SK-N-SH treated with all-trans-retinoic acid at 6 μM for 48 hours (cell line): ENCODE data around the gene ATP8A1.

Experiments used
- ATAC-seq: fragments of 200-7000 bp; cut with Tn5 transposase; 3 replicates; pipeline ENCODE4 v1.9.1; 2020; ENCODE audit warnings: mild to moderate bottlenecking, moderate library complexity
- BACH2 ChIP-seq: fragments of 250-450 bp; sonication (Bioruptor Pico); IDR thresholded peaks from 2 replicates; pipeline ENCODE4 v1.9.0; 2021; ENCODE audit warnings: mild to moderate bottlenecking, borderline replicate concordance
- CSDC2 ChIP-seq: fragments of 250-450 bp; sonication (Bioruptor Pico); IDR thresholded peaks from 2 replicates; pipeline ENCODE4 v1.5.0; 2020; ENCODE audit warnings: mild to moderate bottlenecking, moderate library complexity
- GLIS3 ChIP-seq: fragments of 250-450 bp; sonication (Bioruptor Pico); IDR thresholded peaks from 2 replicates; pipeline ENCODE4 v1.5.0; 2020; ENCODE audit warnings: mild to moderate bottlenecking, moderate library complexity
- ISL1 ChIP-seq: fragments of 250-450 bp; sonication (Bioruptor Pico); IDR thresholded peaks from 2 replicates; pipeline ENCODE4 v2.1.2; 2022; ENCODE audit warnings: mild to moderate bottlenecking, moderate library complexity
- OSR1 ChIP-seq: fragments of 250-450 bp; sonication (Bioruptor Pico); IDR thresholded peaks from 2 replicates; pipeline ENCODE4 v1.8.0; 2022; ENCODE audit warnings: moderate library complexity, mild to moderate bottlenecking, inconsistent platforms
- PPARA ChIP-seq: fragments of 250-450 bp; sonication (Bioruptor Pico); IDR thresholded peaks from 2 replicates; pipeline ENCODE4 v1.5.0; 2020; ENCODE audit warnings: mild to moderate bottlenecking, borderline replicate concordance
- RARB ChIP-seq: fragments of 250-450 bp; sonication (Bioruptor Pico); IDR thresholded peaks from 2 replicates; pipeline ENCODE4 v1.8.0; 2021; ENCODE audit warnings: mild to moderate bottlenecking, moderate library complexity
- SNAI2 ChIP-seq: fragments of 250-450 bp; sonication (Bioruptor Pico); IDR thresholded peaks from 2 replicates; pipeline ENCODE4 v1.5.0; 2020; ENCODE audit warnings: mild to moderate bottlenecking, moderate library complexity
- TCF4 ChIP-seq: fragments of 250-450 bp; sonication (Bioruptor Pico); IDR thresholded peaks from 2 replicates; pipeline ENCODE4 v1.8.0; 2021; ENCODE audit warnings: mild to moderate bottlenecking, moderate library complexity, borderline replicate concordance
- ZC3H10 ChIP-seq: fragments of 250-450 bp; sonication (Bioruptor Pico); IDR thresholded peaks from 2 replicates; pipeline ENCODE4 v1.5.1; 2021; ENCODE audit warnings: mild to moderate bottlenecking, moderate library complexity
- ZFP3 ChIP-seq: fragments of 250-450 bp; sonication (Bioruptor Pico); IDR thresholded peaks from 2 replicates; pipeline ENCODE4 v1.5.0; 2020; ENCODE audit warnings: mild to moderate bottlenecking, moderate library complexity
- ZNF565 ChIP-seq: fragments of 450-650 bp; formaldehyde crosslinking; conservative IDR thresholded peaks from 2 replicates; pipeline ENCODE4 v1.5.0; 2020; ENCODE audit warnings: low read depth, mild to moderate bottlenecking, moderate library complexity
- ZNF70 ChIP-seq: fragments of 450-650 bp; formaldehyde crosslinking; IDR thresholded peaks from 2 replicates; pipeline ENCODE4 v1.5.0; 2020; ENCODE audit warnings: mild to moderate bottlenecking, moderate library complexity
- ZNF8 ChIP-seq: fragments of 450-650 bp; formaldehyde crosslinking; IDR thresholded peaks from 2 replicates; pipeline ENCODE4 v1.5.0; 2020; ENCODE audit warnings: mild to moderate bottlenecking, moderate library complexity
- TF ChIP-seq, protein P1 (sequence below): fragments of 250-450 bp; sonication (Bioruptor Pico); IDR thresholded peaks from 2 replicates; pipeline ENCODE4 v1.8.0; 2021; ENCODE audit warnings: low read depth, mild to moderate bottlenecking, moderate library complexity, borderline replicate concordance
- TF ChIP-seq, protein P2 (sequence below): fragments of 250-450 bp; sonication (Bioruptor Pico); IDR thresholded peaks from 2 replicates; pipeline ENCODE4 v1.8.0; 2020; ENCODE audit warnings: mild to moderate bottlenecking, moderate library complexity, borderline replicate concordance
- TF ChIP-seq, protein P3 (sequence below): fragments of 250-450 bp; sonication (Bioruptor Pico); IDR thresholded peaks from 2 replicates; pipeline ENCODE4 v1.5.0; 2020; ENCODE audit warnings: mild to moderate bottlenecking, moderate library complexity
- TF ChIP-seq, protein P4 (sequence below): fragments of 250-450 bp; sonication (Bioruptor Pico); IDR thresholded peaks from 2 replicates; pipeline ENCODE4 v1.5.1; 2021; ENCODE audit warnings: mild to moderate bottlenecking, moderate library complexity
- TF ChIP-seq, protein P5 (sequence below): fragments of 250-450 bp; sonication (Bioruptor Pico); IDR thresholded peaks from 2 replicates; pipeline ENCODE4 v1.5.1; 2020; ENCODE audit warnings: low read depth, mild to moderate bottlenecking, moderate library complexity

ATP8A1 gene

DNA sequence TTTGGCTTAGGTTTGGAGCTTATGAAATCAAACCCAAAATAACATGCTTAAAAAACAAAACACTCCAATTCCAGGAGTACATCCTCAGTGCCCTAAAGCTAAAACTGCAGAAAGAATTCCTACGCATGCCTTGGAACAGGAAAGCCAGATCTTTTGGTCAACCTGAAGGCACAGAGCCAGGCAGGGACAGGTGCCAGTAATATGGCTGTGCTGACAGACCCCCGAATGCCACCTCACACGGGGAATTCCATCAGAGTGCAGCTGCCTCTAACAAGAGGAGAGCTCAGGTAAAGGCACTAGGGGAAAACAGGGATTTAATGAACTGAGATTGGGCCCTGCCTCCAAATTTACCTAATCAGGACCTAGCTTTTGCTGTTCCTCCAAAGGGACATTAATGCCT is 182.5 kb downstream of the ATP8A1 start (continued):
- TF ChIP-seq BACH2 (CRISPR knock-in tag) (no peak), OSR1 (no peak)
- TF ChIP-seq, all 23 proteins: peak for 0

DNA sequence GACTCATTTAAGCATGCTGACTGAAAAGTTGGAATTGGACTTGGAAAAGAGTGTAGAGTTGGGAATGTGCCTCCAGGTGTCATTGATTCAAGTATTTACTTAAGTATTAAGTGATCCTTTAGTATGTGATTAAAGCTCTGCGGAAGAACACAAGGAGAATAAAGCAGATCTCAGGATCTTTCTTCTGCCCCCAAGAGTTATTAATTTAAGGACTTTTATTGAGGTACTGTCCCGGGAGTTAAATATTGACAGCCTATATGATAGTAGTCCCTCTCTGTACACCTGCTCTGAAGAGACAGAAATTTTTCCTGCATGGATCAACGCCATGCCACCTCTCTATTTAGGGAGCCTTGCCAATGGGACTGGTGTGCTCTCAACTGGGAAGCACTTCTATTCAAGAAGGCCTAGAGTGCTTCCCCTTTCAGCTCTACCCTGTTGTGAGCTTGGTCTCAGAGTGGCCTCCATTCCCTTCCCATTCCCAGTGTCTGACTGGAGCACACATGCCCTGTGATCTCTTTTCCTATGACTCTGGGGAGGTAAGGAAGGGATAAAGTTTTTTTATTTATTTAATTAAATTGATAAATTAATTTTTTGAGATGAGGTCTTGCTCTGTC is 183.7 kb downstream of the ATP8A1 start:
- ATAC-seq, result no peak
- TF ChIP-seq CSDC2 (CRISPR knock-in tag) (no peak), ZFP3 (CRISPR knock-in tag) (no peak), ZC3H10 (CRISPR knock-in tag) (no peak), GLIS3 (no peak), ZNF70 (no peak), RARB (CRISPR knock-in tag) (no peak), ZNF8 (no peak), PPARA (CRISPR knock-in tag) (no peak), ISL1 (CRISPR knock-in tag) (no peak), OSR1 (no peak), ZNF565 (CRISPR knock-in tag) (no peak)
- TF ChIP-seq, protein P1, sequence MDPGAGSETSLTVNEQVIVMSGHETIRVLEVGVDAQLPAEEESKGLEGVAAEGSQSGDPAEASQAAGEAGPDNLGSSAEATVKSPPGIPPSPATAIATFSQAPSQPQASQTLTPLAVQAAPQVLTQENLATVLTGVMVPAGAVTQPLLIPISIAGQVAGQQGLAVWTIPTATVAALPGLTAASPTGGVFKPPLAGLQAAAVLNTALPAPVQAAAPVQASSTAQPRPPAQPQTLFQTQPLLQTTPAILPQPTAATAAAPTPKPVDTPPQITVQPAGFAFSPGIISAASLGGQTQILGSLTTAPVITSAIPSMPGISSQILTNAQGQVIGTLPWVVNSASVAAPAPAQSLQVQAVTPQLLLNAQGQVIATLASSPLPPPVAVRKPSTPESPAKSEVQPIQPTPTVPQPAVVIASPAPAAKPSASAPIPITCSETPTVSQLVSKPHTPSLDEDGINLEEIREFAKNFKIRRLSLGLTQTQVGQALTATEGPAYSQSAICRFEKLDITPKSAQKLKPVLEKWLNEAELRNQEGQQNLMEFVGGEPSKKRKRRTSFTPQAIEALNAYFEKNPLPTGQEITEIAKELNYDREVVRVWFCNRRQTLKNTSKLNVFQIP, result no peak
- TF ChIP-seq, protein P2, sequence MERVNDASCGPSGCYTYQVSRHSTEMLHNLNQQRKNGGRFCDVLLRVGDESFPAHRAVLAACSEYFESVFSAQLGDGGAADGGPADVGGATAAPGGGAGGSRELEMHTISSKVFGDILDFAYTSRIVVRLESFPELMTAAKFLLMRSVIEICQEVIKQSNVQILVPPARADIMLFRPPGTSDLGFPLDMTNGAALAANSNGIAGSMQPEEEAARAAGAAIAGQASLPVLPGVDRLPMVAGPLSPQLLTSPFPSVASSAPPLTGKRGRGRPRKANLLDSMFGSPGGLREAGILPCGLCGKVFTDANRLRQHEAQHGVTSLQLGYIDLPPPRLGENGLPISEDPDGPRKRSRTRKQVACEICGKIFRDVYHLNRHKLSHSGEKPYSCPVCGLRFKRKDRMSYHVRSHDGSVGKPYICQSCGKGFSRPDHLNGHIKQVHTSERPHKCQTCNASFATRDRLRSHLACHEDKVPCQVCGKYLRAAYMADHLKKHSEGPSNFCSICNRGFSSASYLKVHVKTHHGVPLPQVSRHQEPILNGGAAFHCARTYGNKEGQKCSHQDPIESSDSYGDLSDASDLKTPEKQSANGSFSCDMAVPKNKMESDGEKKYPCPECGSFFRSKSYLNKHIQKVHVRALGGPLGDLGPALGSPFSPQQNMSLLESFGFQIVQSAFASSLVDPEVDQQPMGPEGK (CRISPR knock-in tag), result no peak
- TF ChIP-seq, protein P3, sequence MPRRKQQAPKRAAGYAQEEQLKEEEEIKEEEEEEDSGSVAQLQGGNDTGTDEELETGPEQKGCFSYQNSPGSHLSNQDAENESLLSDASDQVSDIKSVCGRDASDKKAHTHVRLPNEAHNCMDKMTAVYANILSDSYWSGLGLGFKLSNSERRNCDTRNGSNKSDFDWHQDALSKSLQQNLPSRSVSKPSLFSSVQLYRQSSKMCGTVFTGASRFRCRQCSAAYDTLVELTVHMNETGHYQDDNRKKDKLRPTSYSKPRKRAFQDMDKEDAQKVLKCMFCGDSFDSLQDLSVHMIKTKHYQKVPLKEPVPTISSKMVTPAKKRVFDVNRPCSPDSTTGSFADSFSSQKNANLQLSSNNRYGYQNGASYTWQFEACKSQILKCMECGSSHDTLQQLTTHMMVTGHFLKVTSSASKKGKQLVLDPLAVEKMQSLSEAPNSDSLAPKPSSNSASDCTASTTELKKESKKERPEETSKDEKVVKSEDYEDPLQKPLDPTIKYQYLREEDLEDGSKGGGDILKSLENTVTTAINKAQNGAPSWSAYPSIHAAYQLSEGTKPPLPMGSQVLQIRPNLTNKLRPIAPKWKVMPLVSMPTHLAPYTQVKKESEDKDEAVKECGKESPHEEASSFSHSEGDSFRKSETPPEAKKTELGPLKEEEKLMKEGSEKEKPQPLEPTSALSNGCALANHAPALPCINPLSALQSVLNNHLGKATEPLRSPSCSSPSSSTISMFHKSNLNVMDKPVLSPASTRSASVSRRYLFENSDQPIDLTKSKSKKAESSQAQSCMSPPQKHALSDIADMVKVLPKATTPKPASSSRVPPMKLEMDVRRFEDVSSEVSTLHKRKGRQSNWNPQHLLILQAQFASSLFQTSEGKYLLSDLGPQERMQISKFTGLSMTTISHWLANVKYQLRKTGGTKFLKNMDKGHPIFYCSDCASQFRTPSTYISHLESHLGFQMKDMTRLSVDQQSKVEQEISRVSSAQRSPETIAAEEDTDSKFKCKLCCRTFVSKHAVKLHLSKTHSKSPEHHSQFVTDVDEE (CRISPR knock-in tag), result no peak
- TF ChIP-seq, protein P4, sequence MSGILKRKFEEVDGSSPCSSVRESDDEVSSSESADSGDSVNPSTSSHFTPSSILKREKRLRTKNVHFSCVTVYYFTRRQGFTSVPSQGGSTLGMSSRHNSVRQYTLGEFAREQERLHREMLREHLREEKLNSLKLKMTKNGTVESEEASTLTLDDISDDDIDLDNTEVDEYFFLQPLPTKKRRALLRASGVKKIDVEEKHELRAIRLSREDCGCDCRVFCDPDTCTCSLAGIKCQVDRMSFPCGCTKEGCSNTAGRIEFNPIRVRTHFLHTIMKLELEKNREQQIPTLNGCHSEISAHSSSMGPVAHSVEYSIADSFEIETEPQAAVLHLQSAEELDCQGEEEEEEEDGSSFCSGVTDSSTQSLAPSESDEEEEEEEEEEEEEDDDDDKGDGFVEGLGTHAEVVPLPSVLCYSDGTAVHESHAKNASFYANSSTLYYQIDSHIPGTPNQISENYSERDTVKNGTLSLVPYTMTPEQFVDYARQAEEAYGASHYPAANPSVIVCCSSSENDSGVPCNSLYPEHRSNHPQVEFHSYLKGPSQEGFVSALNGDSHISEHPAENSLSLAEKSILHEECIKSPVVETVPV (CRISPR knock-in tag), result no peak

DNA sequence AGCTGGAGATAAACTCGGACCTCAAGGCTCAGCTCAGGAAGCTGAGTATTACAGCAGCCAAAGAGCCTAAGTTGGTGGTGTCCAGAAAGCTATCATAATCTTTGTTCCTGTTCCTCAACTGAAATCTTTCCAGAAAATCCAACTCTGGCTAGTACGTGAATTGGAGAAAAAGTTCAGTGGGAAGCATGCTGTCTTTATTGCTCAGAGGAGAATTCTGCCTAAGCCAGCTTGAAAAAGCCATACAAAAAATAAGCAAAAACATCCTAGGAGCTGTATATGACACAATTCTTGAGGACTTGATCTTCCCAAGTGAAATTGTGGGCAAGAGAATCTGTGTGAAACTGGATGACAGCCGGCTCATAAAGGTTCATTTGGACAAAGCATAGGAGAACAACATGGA is 185.0 kb downstream of the ATP8A1 start:
- no peak for TF ChIP-seq SNAI2 (CRISPR knock-in tag)
- no peak for TF ChIP-seq TCF4 (CRISPR knock-in tag)
- no peak for TF ChIP-seq ZNF70
- TF ChIP-seq ZNF8, result no peak
- TF ChIP-seq, protein P3 (CRISPR knock-in tag), result no peak
- TF ChIP-seq GLIS3, result no peak
- TF ChIP-seq CSDC2 (CRISPR knock-in tag), result no peak
- TF ChIP-seq, protein P4 (CRISPR knock-in tag), result no peak
- TF ChIP-seq BACH2 (CRISPR knock-in tag), result no peak
- no peak for TF ChIP-seq OSR1
- TF ChIP-seq, protein P5, sequence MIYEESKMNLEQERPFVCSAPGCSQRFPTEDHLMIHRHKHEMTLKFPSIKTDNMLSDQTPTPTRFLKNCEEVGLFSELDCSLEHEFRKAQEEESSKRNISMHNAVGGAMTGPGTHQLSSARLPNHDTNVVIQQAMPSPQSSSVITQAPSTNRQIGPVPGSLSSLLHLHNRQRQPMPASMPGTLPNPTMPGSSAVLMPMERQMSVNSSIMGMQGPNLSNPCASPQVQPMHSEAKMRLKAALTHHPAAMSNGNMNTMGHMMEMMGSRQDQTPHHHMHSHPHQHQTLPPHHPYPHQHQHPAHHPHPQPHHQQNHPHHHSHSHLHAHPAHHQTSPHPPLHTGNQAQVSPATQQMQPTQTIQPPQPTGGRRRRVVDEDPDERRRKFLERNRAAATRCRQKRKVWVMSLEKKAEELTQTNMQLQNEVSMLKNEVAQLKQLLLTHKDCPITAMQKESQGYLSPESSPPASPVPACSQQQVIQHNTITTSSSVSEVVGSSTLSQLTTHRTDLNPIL (CRISPR knock-in tag), result no peak
- TF ChIP-seq ISL1 (CRISPR knock-in tag), result no peak
- TF ChIP-seq, protein P1, result no peak
- TF ChIP-seq RARB (CRISPR knock-in tag), result no peak
- TF ChIP-seq, all 23 proteins: peak for 0
- ATAC-seq, result no peak
